HL-60/S4 treated with phorbol 12-myristate 13-acetate at 8.2 ng/mL for 4 days and 3 days (cell line): Measurements from ENCODE around the gene GNB2.
"Not testable (repeated sequence)": the region's sequence is repeated elsewhere in the genome, so short reads cannot be mapped to it uniquely, and the experiment has no call there.

ENCODE experiments used
- in situ Hi-C: fragments of 300-500 bp; cut with MboI; formaldehyde crosslinking; loops from 2 replicates; pipeline ENCODE4 v1.15.0; 2022; ENCODE audit warnings: low sequenced_read_pairs

The GNB2 gene

DNA sequence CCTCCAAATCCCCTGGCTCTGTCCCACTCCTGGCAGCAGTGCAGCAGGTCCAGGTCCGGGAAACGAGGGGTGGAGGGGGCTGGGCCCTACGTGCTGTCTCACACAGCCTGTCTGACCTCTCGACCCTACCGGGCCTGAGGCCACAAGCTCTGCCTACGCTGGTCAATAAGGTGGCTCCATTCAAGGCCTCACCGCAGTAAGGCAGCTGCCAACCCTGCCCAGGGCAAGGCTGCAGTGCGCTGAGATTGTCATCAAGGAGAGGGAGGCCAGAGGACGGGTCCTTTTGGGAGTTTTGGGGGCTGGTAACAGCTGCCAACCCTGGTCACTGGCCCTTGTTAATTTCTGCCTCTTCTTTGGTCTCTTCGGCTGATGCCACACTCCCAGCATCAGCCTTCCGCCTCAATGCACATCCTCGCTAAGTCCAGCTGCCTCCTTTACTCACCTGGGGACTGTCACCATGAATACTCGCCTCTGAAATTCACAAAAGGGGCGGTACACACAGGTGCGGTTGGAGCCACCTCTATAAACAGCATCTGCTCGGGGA, 50.3 kb downstream of the GNB2 start:
- in situ Hi-C loops: no loop called here

DNA sequence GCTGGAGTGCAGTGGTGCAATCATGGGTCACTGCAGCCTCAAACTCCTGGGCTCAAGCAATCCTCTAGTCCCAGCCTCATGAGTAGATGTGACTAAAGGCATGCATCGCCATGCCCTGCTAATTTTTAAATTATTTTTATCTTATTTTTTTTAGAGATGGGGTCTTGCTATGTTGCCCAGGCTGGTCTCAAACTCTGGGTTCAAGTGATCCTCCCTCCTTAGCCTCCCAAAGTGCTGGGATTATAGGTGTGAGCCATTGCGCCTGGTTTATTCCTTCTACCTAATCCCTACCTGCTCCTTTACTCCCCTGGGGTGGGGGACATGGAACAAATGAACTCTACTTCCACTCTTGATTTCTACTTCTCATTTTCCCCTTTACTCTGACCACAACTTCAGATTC, 50.8 kb downstream of the GNB2 start:
- in situ Hi-C loops: not testable (repeated sequence)

DNA sequence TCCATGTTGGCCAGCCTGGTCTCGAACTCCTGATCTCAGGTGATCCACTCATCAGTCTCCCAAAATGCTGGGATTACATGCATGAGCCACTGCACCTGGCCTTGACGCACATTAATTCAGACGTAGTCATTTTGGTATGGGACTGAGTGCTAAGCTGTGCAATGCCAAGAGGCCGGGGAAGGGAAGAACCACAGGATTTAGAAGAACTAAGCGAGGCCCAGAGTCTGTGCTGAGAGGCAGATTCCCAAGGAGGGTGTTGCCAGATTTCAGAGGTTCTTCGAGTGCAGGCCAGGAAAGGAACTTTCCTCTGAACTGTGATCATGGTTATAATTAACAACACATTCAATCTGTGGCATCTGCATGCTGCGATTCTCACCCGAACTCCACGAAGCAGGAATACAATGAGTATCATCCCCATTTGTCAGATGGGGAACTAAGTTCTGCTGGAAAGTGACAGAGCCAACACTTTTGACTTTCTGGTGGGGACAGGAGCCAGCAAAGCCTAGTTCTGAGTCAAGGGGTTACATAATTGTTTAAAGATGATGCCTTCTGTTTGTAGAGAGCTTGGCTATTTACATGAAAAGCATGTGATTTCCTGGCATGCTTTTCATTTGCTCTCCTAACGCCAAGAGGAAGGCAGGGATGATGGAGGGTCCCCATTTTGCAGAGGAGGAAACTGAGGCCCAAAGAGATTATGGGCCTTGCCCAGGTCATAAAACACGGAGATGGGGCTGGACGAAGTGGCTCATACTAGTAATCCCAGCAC, 53.6 kb downstream of the GNB2 start:
- in situ Hi-C loops: no loop called here

DNA sequence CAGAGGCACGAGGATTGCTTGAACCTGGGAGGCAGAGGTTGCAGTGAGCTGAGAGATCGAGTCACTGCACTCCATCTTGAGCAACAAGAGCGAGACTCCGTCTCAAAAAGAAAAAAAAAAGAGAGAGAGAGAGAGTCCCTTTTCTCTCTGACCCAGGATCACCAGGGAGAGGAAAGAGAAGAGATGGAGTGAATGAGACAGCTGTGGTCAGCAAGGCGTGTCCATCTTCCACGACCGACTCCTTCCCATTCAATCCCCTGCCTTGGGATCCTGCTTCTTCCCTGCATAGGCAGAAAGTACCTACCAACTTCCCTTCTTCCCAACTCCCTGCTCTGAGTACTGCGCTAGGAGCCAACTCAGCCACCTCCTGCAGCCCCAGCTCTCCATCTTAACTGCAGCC, 54.7 kb downstream of the GNB2 start:
- in situ Hi-C loops: no loop called here
